ENCODE results near the gene TPK1. TPM values are rescaled to one million over a fixed set of nuclear protein-coding genes. Genes with fewer than 3 reads are reported as not detected.

TPK1 gene
- total RNA-seq, 1 experiment from 2014 or later: 3.1 TPM

DNA sequence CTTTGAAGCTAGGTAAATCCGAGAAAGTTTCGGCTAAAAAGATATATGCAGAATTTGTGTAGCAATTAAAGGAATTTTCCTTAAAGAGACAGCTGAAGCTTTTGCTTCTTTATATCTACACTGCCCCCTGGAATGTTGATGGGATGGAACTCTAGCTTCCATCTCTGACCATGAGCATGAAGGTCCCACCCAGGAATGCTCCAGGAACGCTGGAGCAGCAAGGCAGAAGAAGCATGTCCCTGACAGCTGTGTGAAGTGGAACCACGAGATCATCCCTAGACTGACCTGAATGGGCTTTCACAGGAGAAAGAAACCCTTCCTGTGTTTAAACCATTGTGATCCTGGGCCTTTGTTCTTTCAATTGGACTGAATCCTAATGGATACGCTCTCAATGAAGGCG, 332.6 kb downstream of the TPK1 start:
- H2BK12ac ChIP-seq (ENCODE audit: insufficient read length, low read depth, low read length): no peak overlapping the region
- no peak for TF ChIP-seq CTCF (conservative IDR thresholded peaks at IDR 0.05)
- H3K9me3 ChIP-seq (ENCODE audit: control insufficient read depth, low read depth, low read length): no peaks in the 10 kb centered on the region
- H3K4ac ChIP-seq (ENCODE audit: low read depth, low read length): no peak overlapping the region
- H3K79me1 ChIP-seq (ENCODE audit: insufficient read depth, low read depth, low read length, poor library complexity, severe bottlenecking): no peaks in the 10 kb centered on the region
- no peaks in the 10 kb centered on the region for H3K23me2 ChIP-seq (ENCODE audit: insufficient read length, low read depth, low read length, poor library complexity, severe bottlenecking)
- no peak overlapping the region for H2BK15ac ChIP-seq (ENCODE audit: low read depth, low read length)
- no peak overlapping the region for H2AK5ac ChIP-seq (ENCODE audit: insufficient read length, low read length)
- H3T11ph ChIP-seq (ENCODE audit: low read length): no peak overlapping the region
- no peaks in the 10 kb centered on the region for H4K20me1 ChIP-seq (ENCODE audit: control insufficient read depth, insufficient read depth, insufficient read length)
- H2BK20ac ChIP-seq (ENCODE audit: low read depth, low read length, poor library complexity, severe bottlenecking): no peak overlapping the region
- H3K14ac ChIP-seq (ENCODE audit: insufficient read depth, low read length): no peak overlapping the region
- H3K18ac ChIP-seq (ENCODE audit: insufficient read length, low read depth, low read length): no peak overlapping the region
- no peak overlapping the region for H4K5ac ChIP-seq (ENCODE audit: insufficient read length, low read depth, low read length)
- DNase-seq: no peak
- no CpG with 5 or more reads among the region's 6 CpGs for WGBS (ENCODE audit: extremely low coverage, insufficient read length, low lambda C conversion rate)
- H2BK120ac ChIP-seq (ENCODE audit: low read depth, low read length, poor library complexity, severe bottlenecking): no peak overlapping the region
- no peak overlapping the region for H3K56ac ChIP-seq (ENCODE audit: insufficient read length, low read depth, low read length)
- no peak overlapping the region for H2BK5ac ChIP-seq (ENCODE audit: insufficient read length, low read length)
- no peak overlapping the region for H3K27ac ChIP-seq (ENCODE audit: insufficient read length, low read depth, low read length)
- no peak overlapping the region for H4K8ac ChIP-seq (replicated peaks; ENCODE audit: insufficient read length, low read depth, low read length)
- no peak overlapping the region for H3K4me3 Mint-ChIP-seq
- no peak overlapping the region for H3K4me2 ChIP-seq (ENCODE audit: insufficient read depth, insufficient read length, low read length)
- no peaks in the 10 kb centered on the region for H3K4me1 ChIP-seq (ENCODE audit: insufficient read depth, low read length)
- no peak overlapping the region for H2AFZ ChIP-seq (ENCODE audit: low read length)
- no peak overlapping the region for H4K91ac ChIP-seq (ENCODE audit: insufficient read length, low read depth, low read length)
- no peak overlapping the region; a peak in 1 of 7 replicates for H3K27ac Mint-ChIP-seq
- H3K36me3 Mint-ChIP-seq (ENCODE audit: insufficient read depth in 1 of 3, low read depth in 3 of 3): peaks cover 0 to 10% (median 2%) of the 10 kb centered on the region in 3 experiments; a peak in 2 of 7 replicates
- no peaks in the 10 kb centered on the region for H3K27me3 ChIP-seq (ENCODE audit: insufficient read depth, low read length)
- H3K4me1 Mint-ChIP-seq: peaks cover 2 to 5% of the 10 kb centered on the region in 2 experiments
- H3K27me3 Mint-ChIP-seq (ENCODE audit: low read depth): no peaks in the 10 kb centered on the region
- H3K79me2 ChIP-seq (ENCODE audit: insufficient read depth, low read length): no peaks in the 10 kb centered on the region
- no peak overlapping the region for H3K9ac ChIP-seq (ENCODE audit: extremely low read depth, insufficient read length, low read length)
- H3K23ac ChIP-seq (ENCODE audit: insufficient read length, low read depth, low read length): no peak overlapping the region
- H3K9me3 Mint-ChIP-seq: peaks cover 7 to 10% of the 10 kb centered on the region in 2 experiments; a peak in 4 of 5 replicates

All from H9 (cell line).